Measurements from ENCODE around the gene CPED1.
"Not testable (repeated sequence)": the region's sequence is repeated elsewhere in the genome, so short reads cannot be mapped to it uniquely, and the experiment has no call there.

The CPED1 gene

GRCh38 chr7:121123032-121123431 is 134.5 kb downstream of the CPED1 start:
- H4K8ac ChIP-seq (ENCODE audit: low read length) = no peak overlapping the region
- H3K79me1 ChIP-seq (replicated peaks; ENCODE audit: low read length, poor library complexity, severe bottlenecking) = no peaks in the 10 kb centered on the region
- H3K4ac ChIP-seq (ENCODE audit: low read depth in 1 of 2, low read length in 2 of 2) = no peak overlapping the region
- H2BK5ac ChIP-seq (ENCODE audit: low read depth, low read length, poor library complexity, severe bottlenecking) = no peak overlapping the region
- no peak overlapping the region for H3K23ac ChIP-seq (ENCODE audit: low read length in 2 of 2)
- H2BK15ac ChIP-seq (ENCODE audit: low read depth, poor library complexity, severe bottlenecking) = no peak overlapping the region
- H2BK120ac ChIP-seq (ENCODE audit: low read depth, low read length) = no peak overlapping the region
- no peaks in the 10 kb centered on the region for H3K9me3 ChIP-seq (ENCODE audit: control insufficient read depth, low read length)
- H3K27ac ChIP-seq (ENCODE audit: low read length, poor library complexity, severe bottlenecking) = no peak overlapping the region
- H2AK5ac ChIP-seq (ENCODE audit: low read length, severe bottlenecking) = no peak overlapping the region
- H4K91ac ChIP-seq (ENCODE audit: low read length) = no peak overlapping the region
- peak; percentile 69 for DNase-seq
- no peak overlapping the region for H3K18ac ChIP-seq (ENCODE audit: low read depth in 1 of 2, low read length in 2 of 2)
- H3K4me3 ChIP-seq (ENCODE audit: insufficient read depth in 1 of 2, low read depth in 1 of 2, low read length in 2 of 2) = no peak overlapping the region
- H2AFZ ChIP-seq (ENCODE audit: low read depth, low read length) = no peak overlapping the region
- no peak overlapping the region for H3K9ac ChIP-seq (ENCODE audit: low read length)
- no peak overlapping the region for H2BK12ac ChIP-seq (ENCODE audit: low read length in 2 of 2)
- no peak overlapping the region for H3K4me2 ChIP-seq (ENCODE audit: low read length, poor library complexity, severe bottlenecking)
- 80% methylated on average over 2 of the region's 2 CpGs for WGBS
- no peak overlapping the region for H3K14ac ChIP-seq (ENCODE audit: low read length in 2 of 2)
- peaks cover 0 to 7% of the 10 kb centered on the region in 2 experiments for H3K36me3 ChIP-seq (ENCODE audit: control insufficient read depth in 1 of 2, insufficient read depth in 2 of 2, low read depth in 1 of 2, low read length in 2 of 2)
- no peaks in the 10 kb centered on the region for H3K4me1 ChIP-seq (ENCODE audit: control insufficient read depth, insufficient read depth, low read depth, low read length)
- no peaks in the 10 kb centered on the region for H3K27me3 ChIP-seq (ENCODE audit: control insufficient read depth in 1 of 2, insufficient read depth in 1 of 2, low read length in 2 of 2)

- not testable (repeated sequence) for H3K9ac ChIP-seq (ENCODE audit: low read length); H3K27ac ChIP-seq (ENCODE audit: low read length, poor library complexity, severe bottlenecking); H3K4me1 ChIP-seq (ENCODE audit: control insufficient read depth, insufficient read depth, low read depth, low read length); DNase-seq; H3K4ac ChIP-seq (ENCODE audit: low read depth in 1 of 2, low read length in 2 of 2); H2BK15ac ChIP-seq (ENCODE audit: low read depth, poor library complexity, severe bottlenecking); H2AK5ac ChIP-seq (ENCODE audit: low read length, severe bottlenecking); H2BK120ac ChIP-seq (ENCODE audit: low read depth, low read length); H3K4me3 ChIP-seq (ENCODE audit: insufficient read depth in 1 of 2, low read depth in 1 of 2, low read length in 2 of 2); H2BK5ac ChIP-seq (ENCODE audit: low read depth, low read length, poor library complexity, severe bottlenecking); H3K9me3 ChIP-seq (ENCODE audit: control insufficient read depth, low read length); H3K14ac ChIP-seq (ENCODE audit: low read length in 2 of 2); H3K79me1 ChIP-seq (replicated peaks; ENCODE audit: low read length, poor library complexity, severe bottlenecking); H2BK12ac ChIP-seq (ENCODE audit: low read length in 2 of 2); H3K4me2 ChIP-seq (ENCODE audit: low read length, poor library complexity, severe bottlenecking); H4K91ac ChIP-seq (ENCODE audit: low read length); H3K23ac ChIP-seq (ENCODE audit: low read length in 2 of 2); H3K18ac ChIP-seq (ENCODE audit: low read depth in 1 of 2, low read length in 2 of 2); H3K27me3 ChIP-seq (ENCODE audit: control insufficient read depth in 1 of 2, insufficient read depth in 1 of 2, low read length in 2 of 2); H2AFZ ChIP-seq (ENCODE audit: low read depth, low read length); H4K8ac ChIP-seq (ENCODE audit: low read length)
- H3K36me3 ChIP-seq (ENCODE audit: control insufficient read depth in 1 of 2, insufficient read depth in 2 of 2, low read depth in 1 of 2, low read length in 2 of 2) = peaks cover 0 to 12% of the 10 kb centered on the region in 2 experiments
- no CpG with 5 or more reads among the region's 1 CpG for WGBS
Observed at GRCh38 chr7:121125454-121125853, 136.9 kb downstream of the CPED1 start.

GRCh38 chr7:121126201-121126600 is 137.7 kb downstream of the CPED1 start:
- Histone ChIP-seq H2AFZ (ENCODE audit: low read depth, low read length) (no peak overlapping the region), H2AK5ac (ENCODE audit: low read length, severe bottlenecking) (no peak overlapping the region), H2BK5ac (ENCODE audit: low read depth, low read length, poor library complexity, severe bottlenecking) (no peak overlapping the region), H3K4ac (ENCODE audit: low read depth in 1 of 2, low read length in 2 of 2) (no peak overlapping the region), H4K91ac (ENCODE audit: low read length) (no peak overlapping the region), H2BK120ac (ENCODE audit: low read depth, low read length) (no peak overlapping the region), H3K79me1 (replicated peaks; ENCODE audit: low read length, poor library complexity, severe bottlenecking) (no peaks in the 10 kb centered on the region), H3K36me3 (ENCODE audit: control insufficient read depth in 1 of 2, insufficient read depth in 2 of 2, low read depth in 1 of 2, low read length in 2 of 2) (peaks cover 0 to 12% of the 10 kb centered on the region in 2 experiments), H2BK15ac (ENCODE audit: low read depth, poor library complexity, severe bottlenecking) (no peak overlapping the region), H3K23ac (ENCODE audit: low read length in 2 of 2) (no peak overlapping the region), H2BK12ac (ENCODE audit: low read length in 2 of 2) (no peak overlapping the region), H3K14ac (ENCODE audit: low read length in 2 of 2) (no peak overlapping the region), H3K4me3 (ENCODE audit: insufficient read depth in 1 of 2, low read depth in 1 of 2, low read length in 2 of 2) (no peak overlapping the region), H3K4me1 (ENCODE audit: control insufficient read depth, insufficient read depth, low read depth, low read length) (no peaks in the 10 kb centered on the region), H3K27ac (ENCODE audit: low read length, poor library complexity, severe bottlenecking) (no peak overlapping the region), H3K27me3 (ENCODE audit: control insufficient read depth in 1 of 2, insufficient read depth in 1 of 2, low read length in 2 of 2) (no peaks in the 10 kb centered on the region), H3K18ac (ENCODE audit: low read depth in 1 of 2, low read length in 2 of 2) (no peak overlapping the region), H3K9me3 (ENCODE audit: control insufficient read depth, low read length) (no peaks in the 10 kb centered on the region), H4K8ac (ENCODE audit: low read length) (no peak overlapping the region), H3K9ac (ENCODE audit: low read length) (no peak overlapping the region), H3K4me2 (ENCODE audit: low read length, poor library complexity, severe bottlenecking) (no peak overlapping the region)
- no peak for DNase-seq
- no CpG with 5 or more reads among the region's 1 CpG for WGBS

- H3K4me1 ChIP-seq (ENCODE audit: control insufficient read depth, insufficient read depth, low read depth, low read length) = no peaks in the 10 kb centered on the region
- no peak overlapping the region for H2AK5ac ChIP-seq (ENCODE audit: low read length, severe bottlenecking)
- no peak overlapping the region for H3K9ac ChIP-seq (ENCODE audit: low read length)
- no peak overlapping the region for H3K4me2 ChIP-seq (ENCODE audit: low read length, poor library complexity, severe bottlenecking)
- no peaks in the 10 kb centered on the region for H3K79me1 ChIP-seq (replicated peaks; ENCODE audit: low read length, poor library complexity, severe bottlenecking)
- H4K8ac ChIP-seq (ENCODE audit: low read length) = no peak overlapping the region
- DNase-seq = peak; percentile 20
- no peak overlapping the region for H3K18ac ChIP-seq (ENCODE audit: low read depth in 1 of 2, low read length in 2 of 2)
- no peaks in the 10 kb centered on the region for H3K27me3 ChIP-seq (ENCODE audit: control insufficient read depth in 1 of 2, insufficient read depth in 1 of 2, low read length in 2 of 2)
- H3K14ac ChIP-seq (ENCODE audit: low read length in 2 of 2) = no peak overlapping the region
- H2BK120ac ChIP-seq (ENCODE audit: low read depth, low read length) = no peak overlapping the region
- no CpG with 5 or more reads among the region's 3 CpGs for WGBS
- H3K4me3 ChIP-seq (ENCODE audit: insufficient read depth in 1 of 2, low read depth in 1 of 2, low read length in 2 of 2) = no peak overlapping the region
- no peak overlapping the region for H2BK5ac ChIP-seq (ENCODE audit: low read depth, low read length, poor library complexity, severe bottlenecking)
- no peaks in the 10 kb centered on the region for H3K9me3 ChIP-seq (ENCODE audit: control insufficient read depth, low read length)
- H3K27ac ChIP-seq (ENCODE audit: low read length, poor library complexity, severe bottlenecking) = no peak overlapping the region
- H4K91ac ChIP-seq (ENCODE audit: low read length) = no peak overlapping the region
- H2BK12ac ChIP-seq (ENCODE audit: low read length in 2 of 2) = no peak overlapping the region
- peaks cover 0 to 12% of the 10 kb centered on the region in 2 experiments for H3K36me3 ChIP-seq (ENCODE audit: control insufficient read depth in 1 of 2, insufficient read depth in 2 of 2, low read depth in 1 of 2, low read length in 2 of 2)
- no peak overlapping the region for H3K23ac ChIP-seq (ENCODE audit: low read length in 2 of 2)
- H2BK15ac ChIP-seq (ENCODE audit: low read depth, poor library complexity, severe bottlenecking) = no peak overlapping the region
- H2AFZ ChIP-seq (ENCODE audit: low read depth, low read length) = no peak overlapping the region
- no peak overlapping the region for H3K4ac ChIP-seq (ENCODE audit: low read depth in 1 of 2, low read length in 2 of 2)
Observed at GRCh38 chr7:121126801-121127534, 138.5 kb downstream of the CPED1 start.

All from mesenchymal stem cell (in vitro differentiated cells and primary cell).